HepG2 (cell line): ENCODE results near the gene ANKS6. TPM values are rescaled to one million over a fixed set of nuclear protein-coding genes. Genes with fewer than 3 reads are reported as not detected.
A peak's percentile ranks its signal among the peaks of the same experiment; 100 is the strongest.

Experiments used
- ATAC-seq: fragments of 200-7000 bp; cut with Tn5 transposase; 3 replicates; pipeline ENCODE4 v1.9.1; 2020; ENCODE audit warnings: mild to moderate bottlenecking, moderate library complexity
- BruUV-seq: library from RNA; stranded (reverse); fragments of 400-500 nt; replicated peaks from 2 replicates; lab custom pipeline; 2021; lab: Mats Ljungman, UMichigan
- CTCF ChIA-PET: fragments of 300-600 bp; formaldehyde crosslinking; extraction: SDS; loops from one replicate; lab custom pipeline; 2021; ENCODE audit warnings: low total read pairs, inconsistent platforms, low intra/inter-chr PET ratio; lab: Yijun Ruan, JAX
- POLR2A ChIA-PET: fragments of 350-600 bp; sonication (Branson Sonifier 250); formaldehyde crosslinking; loops from one replicate; lab custom pipeline; 2020; ENCODE audit warnings: antibody characterized with exemption, inconsistent platforms; lab: Yijun Ruan, JAX
- DNase-seq: peaks from one replicate; pipeline ENCODE4 v3.0.0-alpha.2; 2015; ENCODE audit warnings: low spot score
- FAIRE-seq: peaks from 3 replicates; lab custom pipeline; 2011; peaks lifted over from hg19 to GRCh38; lab: Jason Lieb, UNC
- H2AFZ ChIP-seq: one replicate; pipeline ENCODE4 v1.6.1; 2011; ENCODE audit warnings: low read length, inconsistent platforms
- H3K27ac ChIP-seq: fragments of 300-600 bp; 3 replicates; pipeline ENCODE4 v1.8.0; 2011; ENCODE audit warnings: mixed run types, mild to moderate bottlenecking, mixed read lengths, low read length, inconsistent platforms; ENCODE audit not compliant: insufficient read depth; ENCODE audit errors: extremely low read length
- H3K27me3 ChIP-seq, 2 experiments: fragments of 200-600 bp in 1 of 2; 2 replicates in 1 of 2; 3 replicates in 1 of 2; pipeline versions ENCODE4 v1.6.0 to v1.8.0; 2011; ENCODE audit warnings: low read length in 2 of 2, mild to moderate bottlenecking in 2 of 2, moderate library complexity in 2 of 2, inconsistent platforms in 1 of 2; ENCODE audit not compliant: insufficient read depth in 2 of 2, control insufficient read depth in 1 of 2
- H3K36me3 ChIP-seq, 2 experiments: fragments of 200-600 bp in 1 of 2; replicated peaks in 1 of 2; 2 replicates in 1 of 2; 3 replicates in 1 of 2; pipeline versions ENCODE4 v1.5.1 to v1.8.0; 2011; ENCODE audit warnings: low read length in 2 of 2, inconsistent platforms in 1 of 2; ENCODE audit not compliant: insufficient read depth in 2 of 2, control insufficient read depth in 1 of 2
- H3K4me1 ChIP-seq: 2 replicates; pipeline ENCODE4 v1.5.1; 2012; ENCODE audit warnings: low read length, inconsistent platforms; ENCODE audit not compliant: insufficient read depth
- H3K4me2 ChIP-seq: 2 replicates; pipeline ENCODE4 v1.6.0; 2011; ENCODE audit warnings: low read depth, low read length, inconsistent platforms
- H3K4me3 ChIP-seq, 3 experiments: fragments of 200-600 bp in 1 of 3; sonication (generic), shearing (Covaris generic) in 1 of 3; replicated peaks in 1 of 3; 2 replicates each; pipeline ENCODE4 v1.5.1; 2011 to 2016; ENCODE audit warnings: low read length in 3 of 3, inconsistent platforms in 2 of 3, low read depth in 2 of 3, mild to moderate bottlenecking in 2 of 3, control low read depth in 1 of 3, mixed read lengths in 1 of 3; ENCODE audit not compliant: insufficient read depth in 1 of 3
- H3K79me2 ChIP-seq: one replicate; pipeline ENCODE4 v1.6.1; 2011; ENCODE audit warnings: low read length, inconsistent platforms; ENCODE audit not compliant: insufficient read depth
- H3K9ac ChIP-seq: 2 replicates; pipeline ENCODE4 v1.6.0; 2011; ENCODE audit warnings: mild to moderate bottlenecking, low read depth, low read length, inconsistent platforms; ENCODE audit not compliant: insufficient read depth
- H3K9me3 ChIP-seq: 2 replicates; pipeline ENCODE4 v1.5.1; 2012; ENCODE audit warnings: mild to moderate bottlenecking, low read length
- H4K20me1 ChIP-seq: 2 replicates; pipeline ENCODE4 v1.6.0; 2011; ENCODE audit warnings: inconsistent platforms, mild to moderate bottlenecking, low read length, moderate library complexity; ENCODE audit not compliant: insufficient read depth
- ZFAT ChIP-seq: sonication (generic); formaldehyde crosslinking; conservative IDR thresholded peaks from 2 replicates; pipeline ENCODE4 v1.8.1; 2023; ENCODE audit warnings: missing genetic modification reagents, inconsistent platforms
- ZNF800 ChIP-seq: sonication (generic); formaldehyde crosslinking; IDR thresholded peaks from 2 replicates; pipeline ENCODE4 v1.4.0; 2020; ENCODE audit warnings: missing genetic modification reagents
- WGBS: methylation state at CpG from one replicate; pipeline ENCODE4 v1.1.6; 2017; ENCODE audit warnings: low lambda C conversion rate; 5-methylcytosine and 5-hydroxymethylcytosine counted together
- in situ Hi-C: cut with HindIII; loops from 2 replicates; pipeline ENCODE4 v1.10.0; 2017; ENCODE audit warnings: low pct_unique_long_range_greater_than_20kb; ENCODE audit not compliant: extremely low pct_ligation_motif_present
- intact Hi-C: fragments of 100-400 bp; cut with micrococcal nuclease; formaldehyde crosslinking; loops from one replicate; pipeline ENCODE4 v1.10.0; 2022; ENCODE audit not compliant: unreplicated experiment
- polyA plus RNA-seq, 8 experiments: library from polyadenylated mRNA; depleted of rRNA in 3 of 8; stranded (reverse) in 7 of 8; unstranded in 1 of 8; fragments of >200 nt; fragmentation: Illumina TruSeq in 4 of 8; extraction: Trizol in 4 of 8; gene quantifications; 2 replicates each; pipeline versions ENCODE4 v1.2.1 to v1.2.3, GENCODE V29; 2011 to 2016; ENCODE audit warnings: low read depth in 4 of 8, missing spikeins in 1 of 8, mixed read lengths in 1 of 8; ENCODE audit not compliant: insufficient read depth in 1 of 8
- total RNA-seq, 5 experiments: library from RNA; depleted of rRNA; stranded (reverse); fragments of >200 nt; fragmentation: Illumina TruSeq; extraction: Trizol; gene quantifications; 2 replicates each; pipeline ENCODE4 v1.2.3, GENCODE V29; 2016; ENCODE audit warnings: low read depth in 1 of 5

ANKS6 gene
- total and polyA plus RNA-seq, 2 of the 13 experiments (the other 11 are each of a cell fraction or from before 2014, with no cell fraction given) = 8.8 to 10.7 TPM

GRCh38 chr9:98708933-98709911, 87.1 kb downstream of the ANKS6 start, which contains the start of gene GABBR2:
GABBR2 (minus strand) TSS chr9:98708935; CDS start chr9:98708737, 198 bp downstream.
- no peak within 1 kb of the TSS for H2AFZ ChIP-seq
- no peak for DNase-seq
- H3K9me3 ChIP-seq = no peaks in the 10 kb centered on the region
- in situ Hi-C loops (loop anchor here (10.0 kb wide), 1 partner anchor 394 kb away; no protein-coding TSS in a partner anchor), intact Hi-C loops (loop anchor here (2.0 kb wide), 1 partner anchor 60 kb away; no protein-coding TSS in a partner anchor)
- BruUV-seq = no TSS peak
- H4K20me1 ChIP-seq = no peaks in the 10 kb centered on the region; the same call in 1 of the 2 replicates
- H3K9ac ChIP-seq = no peak within 1 kb of the TSS
- POLR2A ChIA-PET = no interaction called here
- 66% methylated on average over 7 of the region's 111 CpGs for WGBS
- H3K79me2 ChIP-seq = no peaks in the 10 kb centered on the region
- no peak within 1 kb of the TSS for H3K27ac ChIP-seq
- no peak for FAIRE-seq
- 0 out of 2 replicates have a peak, but pooled peaks have one; percentile 70 for TF ChIP-seq ZNF800
- TF ChIP-seq ZFAT (CRISPR knock-in tag) = no peak
- peaks cover 2 to 43% of the 10 kb centered on the region in 2 experiments; a peak in 4 of 5 replicates for H3K27me3 ChIP-seq
- no peak within 1 kb of the TSS for H3K4me3 ChIP-seq
- 0 out of 2 replicates have a peak within 1 kb of the TSS, but pooled peaks have one; percentile 51 for H3K4me2 ChIP-seq
- H3K36me3 ChIP-seq = no peaks in the 10 kb centered on the region
- CTCF ChIA-PET = no interaction called here
- ATAC-seq = peak; percentile 19; the same call in 1 of the 3 replicates
- no peaks in the 10 kb centered on the region for H3K4me1 ChIP-seq
